Activated CD4-positive, alpha-beta memory T cell treated with anti-CD3 and anti-CD28 coated beads for 36 hours (primary cell): ENCODE data around the gene C1orf159. TPM values are rescaled to one million over a fixed set of nuclear protein-coding genes. Genes with fewer than 3 reads are reported as not detected.
A peak's percentile ranks its signal among the peaks of the same experiment; 100 is the strongest.
"Not testable (repeated sequence)": the region's sequence is repeated elsewhere in the genome, so short reads cannot be mapped to it uniquely, and the experiment has no call there.

Experiments used
- CTCF ChIA-PET: fragments of 350-600 bp; sonication (Branson Sonifier 250); formaldehyde crosslinking; loops from one replicate; lab custom pipeline; 2021; ENCODE audit warnings: antibody characterized with exemption, inconsistent platforms; lab: Charles Lee
- POLR2A ChIA-PET: fragments of 350-600 bp; sonication (Branson Sonifier 250); formaldehyde crosslinking; loops from one replicate; lab custom pipeline; 2021; ENCODE audit warnings: antibody characterized with exemption; lab: Charles Lee
- DNase-seq: peaks from one replicate; pipeline ENCODE4 v3.0.0-alpha.2; 2020
- H3K27ac Mint-ChIP-seq: one replicate; pipeline ENCODE4 v1.8.0; 2021; ENCODE audit warnings: mixed read lengths
- H3K27me3 Mint-ChIP-seq: one replicate; pipeline ENCODE4 v1.8.0; 2021; ENCODE audit warnings: mixed read lengths
- H3K36me3 Mint-ChIP-seq: one replicate; pipeline ENCODE4 v1.8.0; 2021; ENCODE audit warnings: mixed read lengths
- H3K4me1 Mint-ChIP-seq: one replicate; pipeline ENCODE4 v1.8.0; 2021; ENCODE audit warnings: low read depth, mixed read lengths
- H3K4me3 Mint-ChIP-seq: one replicate; pipeline ENCODE4 v1.8.0; 2021; ENCODE audit warnings: mild to moderate bottlenecking, mixed read lengths
- H3K9me3 Mint-ChIP-seq: one replicate; pipeline ENCODE4 v1.8.0; 2021; ENCODE audit warnings: mixed read lengths
- intact Hi-C: fragments of 100-400 bp; cut with micrococcal nuclease; formaldehyde crosslinking; loops from one replicate; pipeline ENCODE4 v1.15.1; 2023
- total RNA-seq, 2 experiments: library from RNA; stranded (reverse); gene quantifications; one replicate each; pipeline ENCODE4 v1.2.3, GENCODE V29; 2021

Gene C1orf159
- total RNA-seq, 2 experiments from 2014 or later: 19.5 to 20.5 TPM

- H3K4me3 Mint-ChIP-seq: peak overlapping the region; percentile 77
- ChIA-PET CTCF (interaction anchor here (0.8 to 1.4 kb wide), 2 partner anchors 49 to 84 kb away, joined by 3 read pairs; no protein-coding TSS in a partner anchor), POLR2A (interaction anchor here (1.4 kb wide), 1 partner anchor 54 kb away, joined by 3 read pairs; the partner anchor contains the start of gene ISG15)
- H3K27me3 Mint-ChIP-seq: peaks cover 5% of the 10 kb centered on the region
- H3K36me3 Mint-ChIP-seq: peaks cover 2% of the 10 kb centered on the region
- DNase-seq: no peak
- peaks cover 29% of the 10 kb centered on the region for H3K4me1 Mint-ChIP-seq
- no peak overlapping the region for H3K27ac Mint-ChIP-seq
- intact Hi-C loops: loop anchor here (10.0 kb wide), 1 partner anchor 103 kb away; the partner anchor contains the start of genes KLHL17 and PLEKHN1
- no peaks in the 10 kb centered on the region for H3K9me3 Mint-ChIP-seq
These were observed 47.9 kb downstream of the C1orf159 start for GRCh38 chr1:1067860-1068516.

GRCh38 chr1:1067284-1067859, 48.5 kb downstream of the C1orf159 start:
- no peak for DNase-seq
- peaks cover 34% of the 10 kb centered on the region for H3K4me1 Mint-ChIP-seq
- peaks cover 5% of the 10 kb centered on the region for H3K27me3 Mint-ChIP-seq
- H3K4me3 Mint-ChIP-seq: peak overlapping the region; percentile 77
- H3K36me3 Mint-ChIP-seq: peaks cover 2% of the 10 kb centered on the region
- ChIA-PET POLR2A (no interaction called here), CTCF (no interaction called here)
- no peak overlapping the region for H3K27ac Mint-ChIP-seq
- H3K9me3 Mint-ChIP-seq: no peaks in the 10 kb centered on the region
- intact Hi-C loops: loop anchor here (10.0 kb wide), 1 partner anchor 103 kb away; the partner anchor contains the start of genes KLHL17 and PLEKHN1

- H3K4me1 Mint-ChIP-seq: peaks cover 35% of the 10 kb centered on the region
- H3K9me3 Mint-ChIP-seq: no peaks in the 10 kb centered on the region
- peak overlapping the region; percentile 13 for H3K27ac Mint-ChIP-seq
- peaks cover 3% of the 10 kb centered on the region for H3K36me3 Mint-ChIP-seq
- ChIA-PET POLR2A (no interaction called here), CTCF (interaction anchor here (1.5 to 5.1 kb wide), 2 partner anchors 56 to 84 kb away, joined by 6 to 55 read pairs; partner anchors contain the start of gene PERM1)
- H3K4me3 Mint-ChIP-seq: peak overlapping the region; percentile 29
- H3K27me3 Mint-ChIP-seq: peaks cover 5% of the 10 kb centered on the region
- intact Hi-C loops: loop anchor here (10.0 kb wide), 1 partner anchor 102 kb away; the partner anchor contains the start of genes KLHL17 and PLEKHN1
- peak; percentile 55 for DNase-seq
These were observed 49.2 kb downstream of the C1orf159 start for GRCh38 chr1:1066403-1067283.

- CTCF ChIA-PET: interaction anchor here (1.5 to 5.1 kb wide), 3 partner anchors 33 to 83 kb away, joined by 6 to 55 read pairs (median 26); partner anchors contain the start of gene PERM1
- POLR2A ChIA-PET, H3K36me3 Mint-ChIP-seq, H3K27me3 Mint-ChIP-seq, DNase-seq, H3K27ac Mint-ChIP-seq, H3K4me3 Mint-ChIP-seq, H3K9me3 Mint-ChIP-seq: not testable (repeated sequence)
- intact Hi-C loops: loop anchor here (2.0 to 10.0 kb wide), 2 partner anchors 33 to 101 kb away; partner anchors contain the start of genes KLHL17 and PLEKHN1
- H3K4me1 Mint-ChIP-seq: peaks cover 37% of the 10 kb centered on the region
These were observed 50.0 kb downstream of the C1orf159 start for GRCh38 chr1:1065940-1066304.

GRCh38 chr1:1065265-1065939, 50.5 kb downstream of the C1orf159 start:
- CTCF ChIA-PET: interaction anchor here (1.5 to 5.1 kb wide), 3 partner anchors 33 to 83 kb away, joined by 6 to 55 read pairs (median 26); partner anchors contain the start of gene PERM1
- POLR2A ChIA-PET: no interaction called here
- H3K4me3 Mint-ChIP-seq: peak overlapping the region; percentile 59
- H3K9me3 Mint-ChIP-seq: no peaks in the 10 kb centered on the region
- peaks cover 6% of the 10 kb centered on the region for H3K27me3 Mint-ChIP-seq
- peaks cover 40% of the 10 kb centered on the region for H3K4me1 Mint-ChIP-seq
- peak; percentile 38 for DNase-seq
- H3K36me3 Mint-ChIP-seq: peaks cover 12% of the 10 kb centered on the region
- intact Hi-C loops: loop anchor here (2.0 to 10.0 kb wide), 2 partner anchors 33 to 101 kb away; partner anchors contain the start of genes KLHL17 and PLEKHN1
- H3K27ac Mint-ChIP-seq: no peak overlapping the region

GRCh38 chr1:1063945-1064831, 51.7 kb downstream of the C1orf159 start:
- peaks cover 15% of the 10 kb centered on the region for H3K36me3 Mint-ChIP-seq
- H3K4me1 Mint-ChIP-seq: peaks cover 41% of the 10 kb centered on the region
- ChIA-PET POLR2A (interaction anchor here (0.6 to 2.1 kb wide), 5 partner anchors 25 to 311 kb away, joined by 3 to 11 read pairs (median 4); partner anchors contain the start of genes AURKAIP1, C1orf159 and ISG15), CTCF (interaction anchor here (0.6 to 5.1 kb wide), 28 partner anchors 8 to 228 kb away, joined by 3 to 55 read pairs (median 4); partner anchors contain the start of genes AGRN, ISG15 and PERM1)
- peak; percentile 97 for DNase-seq
- H3K27me3 Mint-ChIP-seq: peaks cover 7% of the 10 kb centered on the region
- H3K9me3 Mint-ChIP-seq: no peaks in the 10 kb centered on the region
- H3K27ac Mint-ChIP-seq: peak overlapping the region; percentile 83
- H3K4me3 Mint-ChIP-seq: peak overlapping the region; percentile 74
- intact Hi-C loops: loop anchor here (1.0 to 10.0 kb wide), 6 partner anchors 24 to 153 kb away; partner anchors contain the start of genes KLHL17 and PLEKHN1

GRCh38 chr1:1063261-1063944, 52.5 kb downstream of the C1orf159 start:
- ChIA-PET CTCF (interaction anchor here (0.7 to 5.1 kb wide), 26 partner anchors 9 to 228 kb away, joined by 3 to 55 read pairs (median 4); partner anchors contain the start of genes AGRN, ISG15 and PERM1), POLR2A (interaction anchor here (1.0 to 2.1 kb wide), 4 partner anchors 25 to 53 kb away, joined by 3 to 11 read pairs (median 4); partner anchors contain the start of genes C1orf159 and ISG15)
- peak overlapping the region; percentile 74 for H3K4me3 Mint-ChIP-seq
- peaks cover 45% of the 10 kb centered on the region for H3K4me1 Mint-ChIP-seq
- H3K36me3 Mint-ChIP-seq: peaks cover 15% of the 10 kb centered on the region
- intact Hi-C loops: loop anchor here (5.0 to 10.0 kb wide), 3 partner anchors 46 to 154 kb away; partner anchors contain the start of genes KLHL17 and PLEKHN1
- DNase-seq: no peak
- H3K27me3 Mint-ChIP-seq: peaks cover 12% of the 10 kb centered on the region
- no peaks in the 10 kb centered on the region for H3K9me3 Mint-ChIP-seq
- peak overlapping the region; percentile 83 for H3K27ac Mint-ChIP-seq

- Mint-ChIP-seq H3K36me3 (peaks cover 15% of the 10 kb centered on the region), H3K27ac (peak overlapping the region; percentile 83), H3K27me3 (peaks cover 20% of the 10 kb centered on the region), H3K4me3 (peak overlapping the region; percentile 74), H3K4me1 (peaks cover 41% of the 10 kb centered on the region), H3K9me3 (no peaks in the 10 kb centered on the region)
- intact Hi-C loops: loop anchor here (5.0 to 10.0 kb wide), 3 partner anchors 45 to 155 kb away; partner anchors contain the start of genes KLHL17 and PLEKHN1
- peak; percentile 29 for DNase-seq
- ChIA-PET POLR2A (interaction anchor here (1.4 to 2.1 kb wide), 2 partner anchors 24 to 77 kb away, joined by 4 to 11 read pairs; no protein-coding TSS in a partner anchor), CTCF (interaction anchor here (0.7 to 5.1 kb wide), 7 partner anchors 9 to 229 kb away, joined by 3 to 55 read pairs (median 6); partner anchors contain the start of gene PERM1)
These were observed 53.3 kb downstream of the C1orf159 start for GRCh38 chr1:1062348-1063163.
